ENCODE data around the gene ACSL6. TPM values are rescaled to one million over a fixed set of nuclear protein-coding genes. Genes with fewer than 3 reads are reported as not detected.

ACSL6 gene
- total and polyA plus RNA-seq, 10 donors: 0.76 to 18.4 (median 3.9) TPM

- Histone ChIP-seq H3K4me3 (no peak overlapping the region), H3K9me3 (no peaks in the 10 kb centered on the region), H3K4me1 (peaks cover 0 to 35% (median 14%) of the 10 kb centered on the region in 6 donors), H3K27me3 (replicated peaks in 1 of 7) (peaks cover 0 to 6% (median 0%) of the 10 kb centered on the region in 7 donors), H3K27ac (no peak overlapping the region), H3K36me3 (no peaks in the 10 kb centered on the region)
- intact Hi-C loops (cut with DNase I; ENCODE audit: low total_unique reads): no loop called here
- TF ChIP-seq POLR2A (IDR thresholded peaks at IDR 0.05) (no peak), CTCF (IDR thresholded peaks at IDR 0.05 in 8 of 11, conservative IDR thresholded peaks at IDR 0.05 in 3 of 11) (no peak), POLR2AphosphoS5 (IDR thresholded peaks at IDR 0.05) (no peak)
- peak; percentile 23 for DNase-seq
- WGBS, 5 donors: 94 to 100% (median 97%) methylated on average over 3 of the region's 3 CpGs
These were observed 13.7 kb downstream of the ACSL6 start for GRCh38 chr5:131997727-131998117.

DNA sequence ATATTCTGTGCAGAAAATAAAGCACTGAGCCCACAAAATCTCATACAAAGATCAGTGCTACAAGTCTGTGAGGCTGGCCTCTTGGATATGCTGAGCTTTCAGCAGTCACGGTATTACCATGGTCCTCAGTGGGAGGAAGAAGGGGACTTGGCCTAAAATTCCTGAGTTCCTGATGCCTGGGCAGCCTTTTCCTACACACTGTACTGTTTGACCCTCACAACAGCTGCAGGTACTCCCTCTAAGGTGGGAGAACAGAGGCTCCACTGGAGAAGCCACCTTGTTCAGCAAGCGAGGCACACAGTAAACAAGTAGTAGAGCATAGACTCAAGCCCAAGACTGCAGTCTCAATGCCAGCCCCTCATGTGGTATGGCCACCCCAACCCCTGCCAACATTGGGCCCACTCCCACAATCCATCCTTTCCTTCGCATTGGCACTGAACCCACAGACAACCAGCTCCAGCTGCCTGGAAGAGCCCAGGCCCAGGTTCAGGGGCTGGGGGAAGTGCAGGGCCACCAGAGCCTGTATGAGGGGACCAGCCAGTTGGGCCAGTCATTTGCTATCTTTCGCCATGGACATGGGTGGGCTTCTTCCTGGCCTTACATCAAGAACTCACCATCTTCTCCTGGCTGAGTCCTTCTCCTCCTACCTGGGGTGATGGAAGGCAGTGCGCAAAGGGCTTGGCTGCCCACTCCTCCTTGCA lies 14.3 kb downstream of the ACSL6 start:
- DNase-seq: peak; percentile 36
- H3K9me3 ChIP-seq: no peaks in the 10 kb centered on the region
- TF ChIP-seq POLR2AphosphoS5 (IDR thresholded peaks at IDR 0.05) (no peak), CTCF (IDR thresholded peaks at IDR 0.05 in 8 of 11, conservative IDR thresholded peaks at IDR 0.05 in 3 of 11) (no peak)
- intact Hi-C loops (cut with DNase I; ENCODE audit: low total_unique reads): no loop called here
- H3K27ac ChIP-seq: no peak overlapping the region
- no peaks in the 10 kb centered on the region for H3K36me3 ChIP-seq
- no peak overlapping the region for H3K4me3 ChIP-seq
- peaks cover 0 to 30% (median 14%) of the 10 kb centered on the region in 6 donors for H3K4me1 ChIP-seq
- WGBS, 5 donors: 86 to 90% (median 88%) methylated on average over 5 of the region's 5 CpGs
- H3K27me3 ChIP-seq (replicated peaks in 1 of 7): peaks cover 0 to 6% (median 0%) of the 10 kb centered on the region in 7 donors

- peaks cover 0 to 23% (median 11%) of the 10 kb centered on the region in 6 donors for H3K4me1 ChIP-seq
- H3K36me3 ChIP-seq: no peaks in the 10 kb centered on the region
- H3K27me3 ChIP-seq (replicated peaks in 1 of 7): peaks cover 0 to 6% (median 0%) of the 10 kb centered on the region in 7 donors
- no peaks in the 10 kb centered on the region for H3K9me3 ChIP-seq
- H3K27ac ChIP-seq: no peak overlapping the region
- TF ChIP-seq POLR2AphosphoS5 (IDR thresholded peaks at IDR 0.05) (no peak), CTCF (IDR thresholded peaks at IDR 0.05 in 8 of 11, conservative IDR thresholded peaks at IDR 0.05 in 3 of 11) (no peak), POLR2A (IDR thresholded peaks at IDR 0.05) (no peak)
- peak; percentile 17 for DNase-seq
- H3K4me3 ChIP-seq: no peak overlapping the region
- 40 to 58% (median 53%) methylated on average over 6 of the region's 6 CpGs for WGBS, 5 donors
- intact Hi-C loops (cut with DNase I; ENCODE audit: low total_unique reads): no loop called here
These were observed 15.0 kb downstream of the ACSL6 start for GRCh38 chr5:131996210-131997025.

Measured in spleen (tissue), 11 donors.